CD14-positive monocyte (primary cell): ENCODE results near the gene MFAP1. TPM values are rescaled to one million over a fixed set of nuclear protein-coding genes. Genes with fewer than 3 reads are reported as not detected.

Experiments used
- DNase-seq, 3 donors: peaks; one replicate each; pipeline ENCODE4 v3.0.0-alpha.2; 2011 to 2022
- H2AFZ ChIP-seq: 2 replicates; pipeline ENCODE4 v1.6.0; 2012; ENCODE audit warnings: mild to moderate bottlenecking, low read depth, low read length, inconsistent platforms; ENCODE audit not compliant: insufficient read depth, poor library complexity, severe bottlenecking
- H3K27ac ChIP-seq, 2 donors: 1 replicate in 1 of 2; 2 replicates in 1 of 2; pipeline ENCODE4 v1.5.1; 2012 to 2013; ENCODE audit warnings: low read length in 2 of 2, control low read depth in 1 of 2, inconsistent platforms in 1 of 2, low read depth in 1 of 2, mild to moderate bottlenecking in 1 of 2
- H3K27me3 ChIP-seq, 2 donors: one replicate each; pipeline versions ENCODE4 v1.6.0 to v1.6.1; 2011 to 2013; ENCODE audit warnings: low read length in 2 of 2; ENCODE audit not compliant: control insufficient read depth in 2 of 2, insufficient read depth in 2 of 2
- H3K36me3 ChIP-seq, 2 donors: replicated peaks in 1 of 2; 1 replicate in 1 of 2; 2 replicates in 1 of 2; pipeline versions ENCODE4 v1.5.1 to v1.6.1; 2012 to 2013; ENCODE audit warnings: low read length in 2 of 2, control low read depth in 1 of 2, inconsistent platforms in 1 of 2, mild to moderate bottlenecking in 1 of 2; ENCODE audit not compliant: insufficient read depth in 2 of 2, control insufficient read depth in 1 of 2
- H3K4me1 ChIP-seq, 2 donors: 1 replicate in 1 of 2; 2 replicates in 1 of 2; pipeline versions ENCODE4 v1.5.1 to v1.6.1; 2012 to 2013; ENCODE audit warnings: low read length in 2 of 2, control low read depth in 1 of 2, inconsistent platforms in 1 of 2, mild to moderate bottlenecking in 1 of 2, moderate library complexity in 1 of 2; ENCODE audit not compliant: insufficient read depth in 2 of 2, control insufficient read depth in 1 of 2
- H3K4me2 ChIP-seq: replicated peaks from 2 replicates; pipeline ENCODE3; 2012; ENCODE audit warnings: low read length, moderate library complexity, mild to moderate bottlenecking; ENCODE audit not compliant: poor library complexity, severe bottlenecking; ENCODE audit errors: extremely low read depth
- H3K4me3 ChIP-seq, 3 experiments: fragments of 200-600 bp in 1 of 3; sonication (generic) in 1 of 3; replicated peaks in 1 of 3; 1 replicate in 2 of 3; 2 replicates in 1 of 3; pipeline ENCODE4 v1.5.1; 2011 to 2013; ENCODE audit warnings: low read length in 3 of 3, mild to moderate bottlenecking in 3 of 3, control low read depth in 2 of 3, low read depth in 2 of 3, inconsistent platforms in 1 of 3, moderate library complexity in 1 of 3
- H3K79me2 ChIP-seq: 2 replicates; pipeline ENCODE4 v1.6.0; 2012; ENCODE audit warnings: mild to moderate bottlenecking, control low read depth, inconsistent platforms, low read length, moderate library complexity; ENCODE audit not compliant: insufficient read depth
- H3K9ac ChIP-seq: 2 replicates; pipeline ENCODE4 v1.6.0; 2017; ENCODE audit warnings: low read length, mild to moderate bottlenecking; ENCODE audit not compliant: insufficient read depth, poor library complexity, severe bottlenecking
- H3K9me3 ChIP-seq, 2 donors: replicated peaks in 1 of 2; 1 replicate in 1 of 2; 2 replicates in 1 of 2; pipeline versions ENCODE4 v1.5.1 to v1.6.1; 2012 to 2013; ENCODE audit warnings: low read length in 2 of 2, control low read depth in 1 of 2; ENCODE audit not compliant: control insufficient read depth in 1 of 2, insufficient read depth in 1 of 2
- H4K20me1 ChIP-seq: 2 replicates; pipeline ENCODE4 v1.6.0; 2012; ENCODE audit warnings: mild to moderate bottlenecking, low read length, control low read depth, moderate library complexity; ENCODE audit not compliant: insufficient read depth
- H3K27ac Mint-ChIP-seq, 7 donors: one replicate each; pipeline ENCODE4 v1.8.0; 2020; ENCODE audit warnings: mild to moderate bottlenecking in 7 of 7, mixed read lengths in 7 of 7, moderate library complexity in 6 of 7, inconsistent platforms in 2 of 7
- H3K27me3 Mint-ChIP-seq, 3 donors: one replicate each; pipeline ENCODE4 v1.8.0; 2021 to 2022; ENCODE audit warnings: low read depth in 3 of 3, mild to moderate bottlenecking in 3 of 3, mixed read lengths in 3 of 3, moderate library complexity in 3 of 3, inconsistent platforms in 1 of 3
- H3K36me3 Mint-ChIP-seq, 2 donors: one replicate each; pipeline ENCODE4 v1.8.0; 2020; ENCODE audit warnings: mixed read lengths in 2 of 2, inconsistent platforms in 1 of 2, mild to moderate bottlenecking in 1 of 2
- H3K4me1 Mint-ChIP-seq: one replicate; pipeline ENCODE4 v1.8.0; 2020; ENCODE audit warnings: mild to moderate bottlenecking, mixed read lengths
- H3K4me3 Mint-ChIP-seq, 2 donors: one replicate each; pipeline ENCODE4 v1.8.0; 2020; ENCODE audit warnings: mild to moderate bottlenecking in 2 of 2, mixed read lengths in 2 of 2, moderate library complexity in 1 of 2
- H3K9me3 Mint-ChIP-seq, 7 donors: one replicate each; pipeline ENCODE4 v1.8.0; 2020 to 2022; ENCODE audit warnings: mixed read lengths in 7 of 7, mild to moderate bottlenecking in 6 of 7, moderate library complexity in 6 of 7, inconsistent platforms in 2 of 7
- WGBS: methylation state at CpG from one replicate; pipeline ENCODE4 v1.1.5; 2013; ENCODE audit warnings: missing lambda C conversion rate; ENCODE audit not compliant: insufficient coverage; 5-methylcytosine and 5-hydroxymethylcytosine counted together
- intact Hi-C, 2 donors: fragments of 100-400 bp; cut with micrococcal nuclease; formaldehyde crosslinking; loops; one replicate each; pipeline versions ENCODE4 v1.15.0 to v1.15.1; 2023
- polyA plus RNA-seq, 3 donors: library from polyadenylated mRNA; depleted of rRNA in 1 of 3; unstranded in 2 of 3; stranded (reverse) in 1 of 3; fragments of 300-500 nt in 2 of 3; fragments of >200 nt in 1 of 3; fragmentation: Illumina TruSeq in 2 of 3; gene quantifications; 1 replicate in 2 of 3; 2 replicates in 1 of 3; pipeline ENCODE4 v1.2.3, GENCODE V29; 2012 to 2021
- TF ChIP-seq, protein P1 (sequence below): fragments of 200-600 bp; IDR thresholded peaks from one replicate; pipeline ENCODE4 v1.8.0; 2022; ENCODE audit warnings: antibody characterized with exemption, mild to moderate bottlenecking

MFAP1 gene
- polyA plus RNA-seq, 3 donors, result 2.6 to 3.7 (median 3.7) TPM

- Histone ChIP-seq H3K9me3 (no peaks in the 10 kb centered on the region), H3K4me3 (peak within 1 kb of the TSS; percentile 86 to 97 (median 94)), H3K4me1 (peaks cover 16 to 33% of the 10 kb centered on the region in 2 donors), H4K20me1 (peaks cover 12% of the 10 kb centered on the region), H2AFZ (peak within 1 kb of the TSS; percentile 78), H3K36me3 (peaks cover 38 to 74% of the 10 kb centered on the region in 2 donors), H3K9ac (peak within 1 kb of the TSS; percentile 75), H3K4me2 (peak within 1 kb of the TSS; percentile 90), H3K79me2 (peaks cover 24% of the 10 kb centered on the region), H3K27me3 (no peaks in the 10 kb centered on the region), H3K27ac (peak within 1 kb of the TSS; percentile 82 to 90)
- TF ChIP-seq, protein P1, sequence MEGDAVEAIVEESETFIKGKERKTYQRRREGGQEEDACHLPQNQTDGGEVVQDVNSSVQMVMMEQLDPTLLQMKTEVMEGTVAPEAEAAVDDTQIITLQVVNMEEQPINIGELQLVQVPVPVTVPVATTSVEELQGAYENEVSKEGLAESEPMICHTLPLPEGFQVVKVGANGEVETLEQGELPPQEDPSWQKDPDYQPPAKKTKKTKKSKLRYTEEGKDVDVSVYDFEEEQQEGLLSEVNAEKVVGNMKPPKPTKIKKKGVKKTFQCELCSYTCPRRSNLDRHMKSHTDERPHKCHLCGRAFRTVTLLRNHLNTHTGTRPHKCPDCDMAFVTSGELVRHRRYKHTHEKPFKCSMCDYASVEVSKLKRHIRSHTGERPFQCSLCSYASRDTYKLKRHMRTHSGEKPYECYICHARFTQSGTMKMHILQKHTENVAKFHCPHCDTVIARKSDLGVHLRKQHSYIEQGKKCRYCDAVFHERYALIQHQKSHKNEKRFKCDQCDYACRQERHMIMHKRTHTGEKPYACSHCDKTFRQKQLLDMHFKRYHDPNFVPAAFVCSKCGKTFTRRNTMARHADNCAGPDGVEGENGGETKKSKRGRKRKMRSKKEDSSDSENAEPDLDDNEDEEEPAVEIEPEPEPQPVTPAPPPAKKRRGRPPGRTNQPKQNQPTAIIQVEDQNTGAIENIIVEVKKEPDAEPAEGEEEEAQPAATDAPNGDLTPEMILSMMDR, result no peak
- 6% methylated on average over 35 of the region's 44 CpGs for WGBS
- intact Hi-C loops, result no loop called here
- Mint-ChIP-seq H3K27ac (peak within 1 kb of the TSS; percentile 97 to 100 (median 99)), H3K36me3 (peaks cover 49 to 64% of the 10 kb centered on the region in 2 donors), H3K4me1 (peaks cover 38% of the 10 kb centered on the region), H3K4me3 (peak within 1 kb of the TSS; percentile 100), H3K27me3 (peaks cover 0 to 2% (median 0%) of the 10 kb centered on the region in 3 donors), H3K9me3 (peaks cover 0 to 1% (median 0%) of the 10 kb centered on the region in 7 donors)
- DNase-seq, result peak; percentile 88 to 89 (median 88)
These were observed 24.0 kb downstream of the MFAP1 start, which contains the start of gene HYPK for GRCh38 chr15:43800286-43801141. HYPK (plus strand) TSS chr15:43800599; CDS start chr15:43800623, 24 bp downstream.

DNA sequence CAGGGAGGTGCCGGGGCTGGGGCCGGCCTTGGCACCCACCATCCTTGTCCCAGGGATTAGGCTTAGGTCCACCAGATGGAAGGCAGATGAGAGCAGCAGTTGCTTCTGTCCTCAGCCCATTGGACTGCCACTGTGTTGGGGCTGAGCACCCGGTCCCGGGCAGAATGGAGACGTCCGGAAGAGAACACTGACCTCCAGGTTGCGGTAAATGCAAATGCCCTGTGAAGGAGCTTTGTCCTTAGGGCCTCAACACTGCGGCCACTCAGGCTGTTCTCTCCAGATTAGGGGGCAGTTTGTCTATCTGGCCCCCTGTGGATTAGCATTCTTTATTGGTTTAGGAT, 24.6 kb downstream of the MFAP1 start, which contains the start of gene SERINC4:
Gene SERINC4, minus strand, starts transcription at position 276 of the 341 bp plus-strand sequence. Its CDS starts 234 bp downstream, at position 42.
- 97% methylated on average over 8 of the region's 8 CpGs for WGBS

More for the DNA sequence above, 24.6 kb downstream of the MFAP1 start, which contains the start of gene SERINC4:
- peak within 1 kb of the TSS; percentile 100 for H3K4me3 Mint-ChIP-seq
- peaks cover 18% of the 10 kb centered on the region for H4K20me1 ChIP-seq
- H3K4me2 ChIP-seq, result peak within 1 kb of the TSS; percentile 90
- H3K4me1 Mint-ChIP-seq, result peaks cover 44% of the 10 kb centered on the region
- H3K27me3 Mint-ChIP-seq, result peaks cover 0 to 2% (median 0%) of the 10 kb centered on the region in 3 donors
- H2AFZ ChIP-seq, result peak within 1 kb of the TSS; percentile 78
- intact Hi-C loops, result no loop called here
- DNase-seq, result no peak
- H3K9ac ChIP-seq, result peak within 1 kb of the TSS; percentile 75
- H3K27ac Mint-ChIP-seq, result peak within 1 kb of the TSS; percentile 97 to 100 (median 99)
- H3K9me3 ChIP-seq, result no peaks in the 10 kb centered on the region
- peaks cover 16 to 33% of the 10 kb centered on the region in 2 donors for H3K4me1 ChIP-seq
- peaks cover 38 to 74% of the 10 kb centered on the region in 2 donors for H3K36me3 ChIP-seq
- peak within 1 kb of the TSS; percentile 82 to 90 for H3K27ac ChIP-seq
- TF ChIP-seq, protein P1, result no peak
- H3K27me3 ChIP-seq, result no peaks in the 10 kb centered on the region
- H3K4me3 ChIP-seq, result peak within 1 kb of the TSS; percentile 86 to 97 (median 94)
- H3K79me2 ChIP-seq, result peaks cover 30% of the 10 kb centered on the region
- peaks cover 50 to 64% of the 10 kb centered on the region in 2 donors for H3K36me3 Mint-ChIP-seq
- no peaks in the 10 kb centered on the region for H3K9me3 Mint-ChIP-seq
